Measurements from ENCODE around the gene GSK3A.

GSK3A gene

GRCh38 chr19:42220751-42221097 is 21.7 kb downstream of the GSK3A start:
- DNase-seq: no peak

GRCh38 chr19:42219812-42220750 is 22.3 kb downstream of the GSK3A start, which contains the start of gene ZNF526:
Gene ZNF526, plus strand, starts transcription at chr19:42220312. Its CDS starts 4,092 bp downstream, at chr19:42224404.
- DNase-seq: peak; percentile 95

- peak; percentile 87 for DNase-seq
Measured at GRCh38 chr19:42217520-42218437, 24.6 kb downstream of the GSK3A start, which contains the start of gene DEDD2. Gene DEDD2, minus strand, starts transcription at chr19:42217677. Its CDS starts 670 bp downstream, at chr19:42217007.

- DNase-seq: no peak
Measured at GRCh38 chr19:42216653-42217519, 25.5 kb downstream of the GSK3A start.

GRCh38 chr19:42214810-42215485 is 27.5 kb downstream of the GSK3A start:
- no peak for DNase-seq

GRCh38 chr19:42212886-42213285 is 29.5 kb downstream of the GSK3A start:
- no peak for DNase-seq

GRCh38 chr19:42208612-42209011 is 33.8 kb downstream of the GSK3A start:
- no peak for DNase-seq

- DNase-seq: peak; percentile 64
Measured at GRCh38 chr19:42207767-42208271, 34.6 kb downstream of the GSK3A start.

- peak; percentile 82 for DNase-seq
Measured at GRCh38 chr19:42206871-42207755, 35.3 kb downstream of the GSK3A start.

- no peak for DNase-seq
Measured at GRCh38 chr19:42204664-42205063, 37.7 kb downstream of the GSK3A start.

- DNase-seq: no peak
Measured at GRCh38 chr19:42203700-42204099, 38.7 kb downstream of the GSK3A start.

GRCh38 chr19:42202290-42202880 is 40.0 kb downstream of the GSK3A start:
- no peak for DNase-seq

- no peak for DNase-seq
Measured at GRCh38 chr19:42201489-42202289, 40.7 kb downstream of the GSK3A start.

- no peak for DNase-seq
Measured at GRCh38 chr19:42200116-42200715, 42.2 kb downstream of the GSK3A start.

GRCh38 chr19:42199440-42200115 is 42.8 kb downstream of the GSK3A start:
- peak; percentile 34 for DNase-seq

- DNase-seq: no peak
Measured at GRCh38 chr19:42198676-42199439, 43.5 kb downstream of the GSK3A start.

GRCh38 chr19:42197375-42197817 is 45.0 kb downstream of the GSK3A start:
- DNase-seq: no peak

All from NCI-H226 (cell line).